Activated CD8-positive, alpha-beta T cell treated with anti-CD3 and anti-CD28 coated beads for 36 hours (primary cell): ENCODE data around the gene RET. TPM values are rescaled to one million over a fixed set of nuclear protein-coding genes. Genes with fewer than 3 reads are reported as not detected.
A peak's percentile ranks its signal among the peaks of the same experiment; 100 is the strongest.

Experiments
- ATAC-seq: fragments of 200-7000 bp; cut with Tn5 transposase; one replicate; pipeline ENCODE4 v1.10.0; 2021; ENCODE audit warnings: mild to moderate bottlenecking, moderate library complexity
- CTCF ChIA-PET: fragments of 350-600 bp; sonication (Branson Sonifier 250); formaldehyde crosslinking; loops from one replicate; lab custom pipeline; 2021; ENCODE audit warnings: antibody characterized with exemption; lab: Charles Lee
- POLR2A ChIA-PET: fragments of 350-600 bp; sonication (Branson Sonifier 250); formaldehyde crosslinking; loops from one replicate; lab custom pipeline; 2021; ENCODE audit warnings: antibody characterized with exemption; lab: Charles Lee
- DNase-seq: peaks from one replicate; pipeline ENCODE4 v3.0.0-alpha.2; 2020
- H3K27ac Mint-ChIP-seq: one replicate; pipeline ENCODE4 v1.8.0; 2021; ENCODE audit warnings: mild to moderate bottlenecking, mixed read lengths
- H3K27me3 Mint-ChIP-seq: one replicate; pipeline ENCODE4 v1.8.0; 2021; ENCODE audit warnings: mixed read lengths
- H3K36me3 Mint-ChIP-seq: one replicate; pipeline ENCODE4 v1.8.0; 2021; ENCODE audit warnings: low read depth, mixed read lengths
- H3K4me1 Mint-ChIP-seq: one replicate; pipeline ENCODE4 v1.8.0; 2021; ENCODE audit warnings: low read depth, mixed read lengths
- H3K4me3 Mint-ChIP-seq: one replicate; pipeline ENCODE4 v1.8.0; 2021; ENCODE audit warnings: mild to moderate bottlenecking, moderate library complexity, mixed read lengths
- H3K9me3 Mint-ChIP-seq: one replicate; pipeline ENCODE4 v1.8.0; 2021; ENCODE audit warnings: mixed read lengths
- intact Hi-C: fragments of 100-400 bp; cut with micrococcal nuclease; formaldehyde crosslinking; loops from one replicate; pipeline ENCODE4 v1.10.0; 2022
- total RNA-seq, 2 experiments: library from RNA; stranded (reverse); gene quantifications; one replicate each; pipeline ENCODE4 v1.2.3, GENCODE V29; 2021
- TF ChIP-seq, protein P1 (sequence below): fragments of 200-600 bp; IDR thresholded peaks from one replicate; pipeline ENCODE4 v1.8.0; 2022; ENCODE audit warnings: antibody characterized with exemption, mild to moderate bottlenecking

The RET gene
- total RNA-seq, 2 experiments from 2014 or later = 0.13 to 0.47 TPM

DNA sequence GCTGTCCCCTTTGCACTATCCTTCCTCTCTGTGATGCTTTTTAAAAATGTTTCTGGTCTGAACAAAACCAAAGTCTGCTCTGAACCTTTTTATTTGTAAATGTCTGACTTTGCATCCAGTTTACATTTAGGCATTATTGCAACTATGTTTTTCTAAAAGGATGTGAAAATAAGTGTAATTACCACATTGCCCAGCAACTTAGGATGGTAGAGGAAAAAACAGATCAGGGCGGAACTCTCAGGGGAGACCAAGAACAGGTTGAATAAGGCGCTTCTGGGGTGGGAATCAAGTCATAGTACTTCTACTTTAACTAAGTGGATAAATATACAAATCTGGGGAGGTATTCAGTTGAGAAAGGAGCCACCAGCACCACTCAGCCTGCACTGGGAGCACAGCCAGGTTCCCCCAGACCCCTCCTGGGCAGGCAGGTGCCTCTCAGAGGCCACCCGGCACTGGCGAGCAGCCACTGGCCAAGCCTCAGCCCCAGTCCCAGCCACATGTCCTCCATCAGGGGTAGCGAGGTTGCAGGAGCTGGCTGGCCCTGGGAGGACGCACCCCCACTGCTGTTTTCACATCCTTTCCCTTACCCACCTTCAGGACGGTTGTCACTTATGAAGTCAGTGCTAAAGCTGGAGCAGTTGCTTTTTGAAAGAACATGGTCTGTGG lies 50.0 kb downstream of the RET start:
- POLR2A ChIA-PET = interaction anchor here (5.5 kb wide), 1 partner anchor 14 kb away, joined by 34 read pairs; the partner anchor contains the start of gene CSGALNACT2
- Mint-ChIP-seq H3K4me3 (no peak overlapping the region), H3K36me3 (no peaks in the 10 kb centered on the region), H3K27me3 (no peaks in the 10 kb centered on the region), H3K9me3 (no peaks in the 10 kb centered on the region), H3K27ac (no peak overlapping the region), H3K4me1 (peaks cover 32% of the 10 kb centered on the region)
- intact Hi-C loops = no loop called here
- TF ChIP-seq, protein P1, sequence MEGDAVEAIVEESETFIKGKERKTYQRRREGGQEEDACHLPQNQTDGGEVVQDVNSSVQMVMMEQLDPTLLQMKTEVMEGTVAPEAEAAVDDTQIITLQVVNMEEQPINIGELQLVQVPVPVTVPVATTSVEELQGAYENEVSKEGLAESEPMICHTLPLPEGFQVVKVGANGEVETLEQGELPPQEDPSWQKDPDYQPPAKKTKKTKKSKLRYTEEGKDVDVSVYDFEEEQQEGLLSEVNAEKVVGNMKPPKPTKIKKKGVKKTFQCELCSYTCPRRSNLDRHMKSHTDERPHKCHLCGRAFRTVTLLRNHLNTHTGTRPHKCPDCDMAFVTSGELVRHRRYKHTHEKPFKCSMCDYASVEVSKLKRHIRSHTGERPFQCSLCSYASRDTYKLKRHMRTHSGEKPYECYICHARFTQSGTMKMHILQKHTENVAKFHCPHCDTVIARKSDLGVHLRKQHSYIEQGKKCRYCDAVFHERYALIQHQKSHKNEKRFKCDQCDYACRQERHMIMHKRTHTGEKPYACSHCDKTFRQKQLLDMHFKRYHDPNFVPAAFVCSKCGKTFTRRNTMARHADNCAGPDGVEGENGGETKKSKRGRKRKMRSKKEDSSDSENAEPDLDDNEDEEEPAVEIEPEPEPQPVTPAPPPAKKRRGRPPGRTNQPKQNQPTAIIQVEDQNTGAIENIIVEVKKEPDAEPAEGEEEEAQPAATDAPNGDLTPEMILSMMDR = no peak
- CTCF ChIA-PET = no interaction called here
- ATAC-seq (no peak), DNase-seq (peak; percentile 4)

DNA sequence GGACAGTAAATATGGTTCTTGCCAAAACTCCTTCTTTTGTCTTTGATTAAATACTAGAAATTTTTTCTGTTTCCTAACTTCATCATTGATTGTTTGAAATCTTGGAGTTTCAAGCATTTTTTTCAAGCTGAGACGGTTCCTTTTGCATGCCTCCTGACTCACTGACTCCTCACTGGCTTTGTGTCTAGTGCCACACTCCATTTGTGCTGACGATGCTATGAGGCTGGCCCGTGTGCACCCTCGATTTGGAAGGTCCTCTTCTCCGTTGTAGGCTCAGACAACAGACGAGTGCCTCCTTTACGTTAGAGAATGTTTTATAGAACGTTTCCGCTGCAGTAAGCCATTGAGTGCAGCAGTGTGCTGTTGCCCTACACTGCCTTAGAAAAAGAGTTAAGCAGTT lies 50.6 kb downstream of the RET start:
- H3K4me3 Mint-ChIP-seq = no peak overlapping the region
- intact Hi-C loops = no loop called here
- POLR2A ChIA-PET = interaction anchor here (5.5 kb wide), 1 partner anchor 13 kb away, joined by 34 read pairs; the partner anchor contains the start of gene CSGALNACT2
- no peaks in the 10 kb centered on the region for H3K36me3 Mint-ChIP-seq
- no peaks in the 10 kb centered on the region for H3K27me3 Mint-ChIP-seq
- DNase-seq = no peak
- TF ChIP-seq, protein P1 = no peak
- no peak overlapping the region for H3K27ac Mint-ChIP-seq
- CTCF ChIA-PET = no interaction called here
- H3K4me1 Mint-ChIP-seq = peaks cover 27% of the 10 kb centered on the region
- no peak for ATAC-seq
- no peaks in the 10 kb centered on the region for H3K9me3 Mint-ChIP-seq

GRCh38 chr10:43128331-43128730 lies 51.5 kb downstream of the RET start:
- no peaks in the 10 kb centered on the region for H3K36me3 Mint-ChIP-seq
- ATAC-seq (no peak), DNase-seq (no peak)
- H3K27ac Mint-ChIP-seq = peak overlapping the region; percentile 13
- no peaks in the 10 kb centered on the region for H3K27me3 Mint-ChIP-seq
- H3K4me1 Mint-ChIP-seq = peaks cover 27% of the 10 kb centered on the region
- intact Hi-C loops = no loop called here
- TF ChIP-seq, protein P1 = no peak
- ChIA-PET POLR2A (interaction anchor here (5.5 kb wide), 1 partner anchor 12 kb away, joined by 34 read pairs; the partner anchor contains the start of gene CSGALNACT2), CTCF (no interaction called here)
- H3K9me3 Mint-ChIP-seq = no peaks in the 10 kb centered on the region
- no peak overlapping the region for H3K4me3 Mint-ChIP-seq

- CTCF ChIA-PET = interaction anchor here (0.9 to 1.6 kb wide), 4 partner anchors 9 to 73 kb away, joined by 3 to 4 read pairs (median 3); no protein-coding TSS in a partner anchor
- peak; percentile 63 for DNase-seq
- peaks cover 27% of the 10 kb centered on the region for H3K4me1 Mint-ChIP-seq
- H3K4me3 Mint-ChIP-seq = no peak overlapping the region
- TF ChIP-seq, protein P1 = no peak
- H3K27ac Mint-ChIP-seq = peak overlapping the region; percentile 72
- no peaks in the 10 kb centered on the region for H3K9me3 Mint-ChIP-seq
- H3K36me3 Mint-ChIP-seq = no peaks in the 10 kb centered on the region
- peak; percentile 89 for ATAC-seq
- intact Hi-C loops = no loop called here
- POLR2A ChIA-PET = interaction anchor here (1.2 to 5.5 kb wide), 2 partner anchors 9 to 11 kb away, joined by 9 to 34 read pairs; partner anchors contain the start of gene CSGALNACT2
- no peaks in the 10 kb centered on the region for H3K27me3 Mint-ChIP-seq
Observed at GRCh38 chr10:43128958-43129706, 52.3 kb downstream of the RET start.
